PC-3 (cell line): Measurements from ENCODE around the gene FOXL1. TPM values are rescaled to one million over a fixed set of nuclear protein-coding genes. Genes with fewer than 3 reads are reported as not detected.

Experiments used
- ATAC-seq: fragments of 200-7000 bp; cut with Tn5 transposase; 2 replicates; pipeline ENCODE4 v1.9.1; 2020; ENCODE audit warnings: mild to moderate bottlenecking, moderate library complexity
- BruUV-seq: library from RNA; stranded (reverse); fragments of 400-500 nt; replicated peaks from 2 replicates; lab custom pipeline; 2021; lab: Mats Ljungman, UMichigan
- CTCF ChIA-PET: fragments of 300-600 bp; sonication (Branson Sonifier 250); formaldehyde crosslinking; loops from one replicate; lab custom pipeline; 2022; ENCODE audit warnings: antibody characterized with exemption; lab: Charles Lee
- POLR2A ChIA-PET: fragments of 300-600 bp; sonication (Branson Sonifier 250); formaldehyde crosslinking; loops from one replicate; lab custom pipeline; 2022; ENCODE audit warnings: antibody characterized with exemption; ENCODE audit not compliant: unreplicated experiment; lab: Charles Lee
- DNase-seq: peaks from one replicate; pipeline ENCODE4 v3.0.0-alpha.2; 2015
- H2AFZ ChIP-seq: fragments of 300-600 bp; sonication (generic); 2 replicates; pipeline ENCODE4 v1.6.0; 2016; ENCODE audit warnings: antibody characterized with exemption, low read length
- H3F3A ChIP-seq: fragments of 300-600 bp; sonication (generic); one replicate; pipeline ENCODE4 v1.6.0; 2017; ENCODE audit warnings: antibody characterized with exemption, low read length, control low read depth, mild to moderate bottlenecking; ENCODE audit not compliant: unreplicated experiment
- H3K27ac ChIP-seq: fragments of 300-600 bp; sonication (generic); 2 replicates; pipeline ENCODE4 v1.5.1; 2016; ENCODE audit warnings: mild to moderate bottlenecking, low read length
- H3K27me3 ChIP-seq: fragments of 300-600 bp; sonication (generic); 2 replicates; pipeline ENCODE4 v1.6.1; 2016; ENCODE audit warnings: low read length, mixed read lengths
- H3K36me3 ChIP-seq: fragments of 300-600 bp; sonication (generic); 2 replicates; pipeline ENCODE4 v1.6.1; 2016; ENCODE audit warnings: low read depth, mixed run types, low read length, mixed read lengths
- H3K4me1 ChIP-seq: fragments of 300-600 bp; sonication (generic); 2 replicates; pipeline ENCODE4 v1.5.1; 2016; ENCODE audit warnings: low read length; ENCODE audit not compliant: insufficient read depth
- H3K4me2 ChIP-seq: fragments of 300-600 bp; sonication (generic); 2 replicates; pipeline ENCODE4 v1.6.0; 2016; ENCODE audit warnings: low read length
- H3K4me3 ChIP-seq: fragments of 300-600 bp; sonication (generic); 2 replicates; pipeline ENCODE4 v1.5.1; 2016; ENCODE audit warnings: mild to moderate bottlenecking, low read length, mixed read lengths
- H3K79me2 ChIP-seq: fragments of 300-600 bp; sonication (generic); 2 replicates; pipeline ENCODE4 v1.6.1; 2017; ENCODE audit warnings: low read length, mixed read lengths
- H3K9ac ChIP-seq: fragments of 300-600 bp; sonication (generic); 2 replicates; pipeline ENCODE4 v1.6.0; 2016; ENCODE audit warnings: mild to moderate bottlenecking, low read length
- H3K9me2 ChIP-seq: fragments of 300-600 bp; sonication (generic); replicated peaks from 2 replicates; pipeline ENCODE4 v1.6.1; 2016; ENCODE audit warnings: mixed run types, low read length, mixed read lengths
- H3K9me3 ChIP-seq: fragments of 300-600 bp; sonication (generic); 2 replicates; pipeline ENCODE4 v1.6.1; 2016; ENCODE audit warnings: low read length, mixed read lengths
- H4K20me1 ChIP-seq: fragments of 300-600 bp; sonication (generic); 2 replicates; pipeline ENCODE4 v1.6.1; 2016; ENCODE audit warnings: low read length, mixed read lengths
- CTCF ChIP-seq: fragments of 300-600 bp; sonication (generic); conservative IDR thresholded peaks from 2 replicates; pipeline ENCODE4 v1.5.1; 2017; ENCODE audit warnings: antibody characterized with exemption, low read depth, mild to moderate bottlenecking, low read length
- EZH2 ChIP-seq: fragments of 300-600 bp; sonication (generic); IDR thresholded peaks from one replicate; pipeline ENCODE4 v1.6.1; 2017; ENCODE audit warnings: antibody characterized with exemption, mild to moderate bottlenecking, low read length; ENCODE audit not compliant: unreplicated experiment
- EZH2phosphoT487 ChIP-seq: fragments of 300-600 bp; sonication (generic); IDR thresholded peaks from 2 replicates; pipeline ENCODE4 v1.6.1; 2018; ENCODE audit warnings: mild to moderate bottlenecking, antibody characterized with exemption, low read length, borderline replicate concordance
- intact Hi-C: fragments of 100-400 bp; cut with micrococcal nuclease; formaldehyde crosslinking; loops from 2 replicates; pipeline ENCODE4 v1.9.0; 2023
- total RNA-seq: library from RNA; depleted of rRNA; stranded (reverse); fragments of >200 nt; gene quantifications from 2 replicates; pipeline ENCODE4 v1.2.3, GENCODE V29; 2014

FOXL1 gene
- total RNA-seq, 1 experiment from 2014 or later = 8.1 TPM

- H3K4me3 ChIP-seq = no peak overlapping the region
- H3K36me3 ChIP-seq = no peaks in the 10 kb centered on the region
- no peaks in the 10 kb centered on the region for H4K20me1 ChIP-seq
- no peaks in the 10 kb centered on the region for H3K79me2 ChIP-seq
- intact Hi-C loops = no loop called here
- H2AFZ ChIP-seq = no peak overlapping the region
- no peaks in the 10 kb centered on the region for H3K27me3 ChIP-seq
- ChIA-PET CTCF (no interaction called here), POLR2A (no interaction called here)
- H3K4me1 ChIP-seq = no peaks in the 10 kb centered on the region
- H3K27ac ChIP-seq = no peak overlapping the region
- no peaks in the 10 kb centered on the region for H3K9me3 ChIP-seq
- TF ChIP-seq EZH2 = no peak
- TF ChIP-seq EZH2phosphoT487 = no peak
- TF ChIP-seq CTCF = no peak
- BruUV-seq = no TSS peak
- DNase-seq = no peak
- H3K4me2 ChIP-seq = no peak overlapping the region
- H3F3A ChIP-seq = no peaks in the 10 kb centered on the region
- no peak overlapping the region for H3K9ac ChIP-seq
- ATAC-seq = no peak
- H3K9me2 ChIP-seq = no peaks in the 10 kb centered on the region
These were observed 33.6 kb downstream of the FOXL1 start for GRCh38 chr16:86611941-86612340.

- Histone ChIP-seq H3K4me1 (no peaks in the 10 kb centered on the region), H3K9me3 (no peaks in the 10 kb centered on the region), H4K20me1 (no peaks in the 10 kb centered on the region), H2AFZ (no peak overlapping the region), H3K79me2 (no peaks in the 10 kb centered on the region), H3K4me2 (no peak overlapping the region), H3K27ac (no peak overlapping the region), H3K27me3 (no peaks in the 10 kb centered on the region), H3F3A (no peaks in the 10 kb centered on the region), H3K9me2 (no peaks in the 10 kb centered on the region), H3K36me3 (no peaks in the 10 kb centered on the region), H3K4me3 (no peak overlapping the region), H3K9ac (no peak overlapping the region)
- ChIA-PET CTCF (no interaction called here), POLR2A (no interaction called here)
- ATAC-seq (no peak), DNase-seq (no peak)
- BruUV-seq = no TSS peak
- intact Hi-C loops = no loop called here
- no peak for TF ChIP-seq CTCF
- no peak for TF ChIP-seq EZH2phosphoT487
- no peak for TF ChIP-seq EZH2
These were observed 36.4 kb downstream of the FOXL1 start for GRCh38 chr16:86614699-86615098.

GRCh38 chr16:86616906-86617305, 38.6 kb downstream of the FOXL1 start:
- ATAC-seq = no peak
- Histone ChIP-seq H3K36me3 (no peaks in the 10 kb centered on the region), H3K27me3 (no peaks in the 10 kb centered on the region), H2AFZ (no peak overlapping the region), H3K9me2 (no peaks in the 10 kb centered on the region), H3K4me3 (no peak overlapping the region), H3F3A (no peaks in the 10 kb centered on the region), H3K4me1 (no peaks in the 10 kb centered on the region), H3K79me2 (no peaks in the 10 kb centered on the region), H3K9ac (no peak overlapping the region), H3K27ac (no peak overlapping the region), H3K4me2 (no peak overlapping the region), H4K20me1 (no peaks in the 10 kb centered on the region), H3K9me3 (no peaks in the 10 kb centered on the region)
- no TSS peak for BruUV-seq
- POLR2A ChIA-PET = no interaction called here
- no peak for TF ChIP-seq EZH2
- TF ChIP-seq CTCF = no peak
- TF ChIP-seq EZH2phosphoT487 = no peak
- no peak for DNase-seq
- intact Hi-C loops = no loop called here
- CTCF ChIA-PET = no interaction called here
